ENCODE data around the gene BMP3.

Gene BMP3

DNA sequence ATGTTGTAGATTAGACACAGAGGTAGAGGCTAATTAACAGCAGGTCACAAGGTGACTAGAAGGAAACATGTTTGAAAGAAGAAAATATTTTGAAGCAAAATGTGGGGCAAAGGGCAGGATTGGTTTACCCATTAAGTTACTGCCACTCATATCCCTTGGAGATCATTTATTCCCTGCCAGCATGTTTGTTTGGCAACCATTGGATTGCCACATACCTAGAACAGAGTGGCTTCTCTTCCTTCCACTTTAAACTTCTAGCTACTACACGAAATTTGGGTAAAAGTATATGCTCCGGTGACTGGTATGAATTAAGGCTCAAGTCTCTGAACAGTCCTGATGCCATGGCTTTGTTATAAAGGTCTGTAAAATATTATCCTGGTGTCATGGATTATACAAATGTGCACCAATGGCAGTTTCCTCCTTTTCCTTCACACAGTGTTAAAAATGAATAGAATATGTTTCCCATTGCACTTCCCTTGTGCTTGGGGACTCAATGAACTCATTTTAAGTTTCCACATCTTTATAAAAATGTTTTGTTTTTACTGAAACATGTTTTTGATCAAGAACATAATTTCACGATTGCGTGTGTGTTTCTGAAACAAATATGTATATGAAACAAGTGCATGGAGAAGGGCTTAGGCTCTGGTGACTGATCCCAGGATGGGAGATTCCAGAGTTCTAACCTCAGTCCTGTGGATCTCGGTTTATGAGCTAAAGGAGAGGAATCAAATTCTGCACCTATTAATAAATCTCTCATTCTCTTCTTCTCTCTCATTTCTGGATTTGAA, 12.3 kb downstream of the BMP3 start:
- no peak for DNase-seq

DNA sequence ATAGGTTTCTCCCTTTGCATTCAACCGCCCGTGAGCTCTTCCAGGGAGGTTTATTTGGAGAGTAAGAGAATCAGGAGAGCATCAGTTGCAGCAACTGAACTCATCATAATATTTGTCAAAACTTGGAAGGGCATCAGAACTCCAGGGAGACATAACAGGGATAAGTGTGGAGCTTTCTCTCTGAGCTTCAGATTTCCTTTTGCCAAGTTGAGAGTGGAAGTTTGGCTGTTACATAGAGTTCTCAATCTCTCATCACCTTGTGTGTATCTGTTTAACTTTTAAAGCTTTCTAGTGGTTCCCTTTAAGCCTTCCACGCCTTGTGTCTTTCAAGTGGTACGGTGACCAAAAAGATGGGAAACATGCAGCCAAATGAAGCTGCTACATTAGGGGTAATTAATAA, 18.8 kb downstream of the BMP3 start:
- DNase-seq, result no peak

DNA sequence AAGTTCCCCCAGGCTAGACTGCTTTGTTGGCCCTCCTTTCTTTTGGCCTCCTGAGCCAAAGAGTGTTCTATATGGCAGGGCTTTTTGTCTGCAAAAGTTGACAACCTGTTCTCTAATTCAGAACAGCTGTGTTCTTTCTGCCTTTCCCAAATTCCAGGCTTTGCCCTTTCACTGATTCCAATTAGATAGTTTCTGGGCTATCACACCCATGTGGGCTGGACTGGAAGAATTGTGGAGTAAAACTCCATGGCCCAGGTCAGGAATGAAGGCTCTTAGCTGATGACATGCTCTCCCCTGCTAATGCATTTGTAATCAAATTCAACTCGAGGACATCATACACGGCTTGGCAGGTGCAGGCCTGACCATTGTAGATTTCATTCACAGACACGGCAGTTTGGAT, 19.4 kb downstream of the BMP3 start:
- DNase-seq, result no peak

DNA sequence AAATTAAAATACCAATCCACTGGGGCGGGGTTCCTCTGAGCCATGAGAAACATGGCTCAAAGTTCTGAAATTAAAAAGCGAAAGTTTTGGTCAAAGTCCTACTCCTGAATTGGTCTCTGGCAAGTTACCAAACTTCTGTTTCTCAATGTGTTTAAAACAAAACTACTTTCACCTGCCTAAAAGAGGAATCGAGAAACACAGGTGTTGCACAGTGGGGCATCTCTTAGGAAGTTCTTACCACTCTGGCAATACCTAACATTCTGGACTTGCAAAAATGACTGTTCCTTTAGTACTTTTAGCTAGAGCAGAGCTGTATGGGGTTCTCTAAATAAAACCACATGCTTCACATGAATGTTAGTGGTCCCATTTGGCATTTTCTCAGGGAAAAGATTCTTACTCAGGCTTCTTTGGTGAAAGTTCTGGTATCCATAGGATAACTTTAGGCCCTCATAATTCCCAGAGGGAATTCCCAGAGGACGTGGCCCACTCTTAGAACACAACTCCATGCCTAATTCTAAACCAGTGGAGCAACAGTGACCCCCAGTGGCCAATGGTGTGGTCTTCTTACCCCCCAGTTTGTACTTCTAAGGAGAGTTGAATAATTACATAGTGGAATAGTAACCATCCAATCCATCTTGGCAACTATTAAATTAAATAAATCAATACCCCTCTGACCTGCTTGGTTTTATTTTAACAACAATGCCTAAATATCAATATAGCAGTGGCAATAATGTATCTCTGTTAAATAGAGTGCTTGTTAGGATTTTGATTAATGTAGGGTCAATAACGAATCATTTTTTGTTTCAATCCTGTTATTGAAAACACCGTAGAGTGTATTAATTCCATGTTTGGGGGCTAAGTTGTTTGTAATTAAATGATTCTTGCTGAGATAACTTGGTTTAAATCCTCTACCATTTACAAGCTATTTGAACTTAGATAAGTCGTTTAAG, 21.9 kb downstream of the BMP3 start:
- DNase-seq, result no peak

DNA sequence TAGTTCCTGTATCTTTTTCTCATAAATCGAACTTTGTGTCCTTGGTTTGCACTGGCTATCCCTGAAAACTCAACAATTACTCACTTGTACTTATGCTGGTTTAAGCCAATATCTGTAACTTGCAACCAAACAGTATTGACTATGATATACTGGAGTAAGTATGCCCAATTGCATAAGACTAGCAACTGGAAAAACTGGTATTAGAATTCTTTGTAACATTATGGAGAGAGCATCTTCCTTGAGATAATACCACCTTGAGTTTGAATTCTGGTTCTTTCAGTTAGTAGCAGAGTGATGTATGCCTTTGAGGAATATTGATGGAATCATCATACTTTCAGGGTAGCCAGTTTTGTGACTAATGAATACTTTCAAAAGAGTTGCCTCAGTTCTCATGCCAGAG, 28.1 kb downstream of the BMP3 start:
- DNase-seq, result no peak

GRCh38 chr4:81060587-81061343, 30.3 kb downstream of the BMP3 start:
- DNase-seq, result peak; percentile 6

GRCh38 chr4:81061344-81061730, 30.8 kb downstream of the BMP3 start:
- DNase-seq, result no peak

DNA sequence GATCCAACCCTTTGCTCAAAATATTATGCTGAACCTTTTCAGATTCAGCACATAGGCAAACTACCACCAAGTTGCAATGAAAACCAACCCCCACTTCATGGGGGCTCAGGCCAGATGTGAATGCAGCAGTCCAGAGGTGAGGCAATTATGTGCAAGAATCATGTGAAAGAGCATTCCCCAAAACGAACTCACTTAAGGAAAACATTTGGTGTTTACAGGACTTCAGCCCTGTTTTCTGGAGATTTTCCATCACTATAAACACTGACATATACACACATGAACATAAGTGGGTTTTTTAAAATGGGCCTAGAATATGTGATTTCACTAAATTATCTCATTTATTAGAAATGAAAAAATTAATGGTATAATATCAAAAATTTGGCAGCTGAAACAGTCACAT, 31.5 kb downstream of the BMP3 start:
- DNase-seq, result no peak

- no peak for DNase-seq
Measured at GRCh38 chr4:81065446-81065845, 34.9 kb downstream of the BMP3 start.

GRCh38 chr4:81069706-81070331, 39.3 kb downstream of the BMP3 start:
- DNase-seq, result peak; percentile 61

DNA sequence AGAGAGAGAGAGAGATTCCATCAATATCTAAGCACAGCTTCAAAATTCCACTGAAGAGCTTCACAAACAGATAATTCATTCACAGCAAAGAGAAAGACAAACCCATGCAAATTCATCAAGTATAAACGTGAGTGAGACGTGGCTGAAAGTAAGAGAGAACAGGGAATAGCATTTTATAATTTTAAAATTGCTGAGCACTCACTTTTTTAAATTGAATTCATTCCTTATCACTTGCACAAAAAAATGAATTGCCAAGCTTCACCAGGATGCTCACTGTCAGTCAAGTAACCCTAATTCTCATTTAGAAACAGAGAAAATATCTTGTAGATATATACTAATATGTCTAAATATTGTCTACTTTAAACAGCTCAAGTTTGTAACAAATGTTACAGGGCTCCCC, 40.5 kb downstream of the BMP3 start:
- DNase-seq, result no peak

- no peak for DNase-seq
Measured at GRCh38 chr4:81081156-81081555, 50.6 kb downstream of the BMP3 start.

DNA sequence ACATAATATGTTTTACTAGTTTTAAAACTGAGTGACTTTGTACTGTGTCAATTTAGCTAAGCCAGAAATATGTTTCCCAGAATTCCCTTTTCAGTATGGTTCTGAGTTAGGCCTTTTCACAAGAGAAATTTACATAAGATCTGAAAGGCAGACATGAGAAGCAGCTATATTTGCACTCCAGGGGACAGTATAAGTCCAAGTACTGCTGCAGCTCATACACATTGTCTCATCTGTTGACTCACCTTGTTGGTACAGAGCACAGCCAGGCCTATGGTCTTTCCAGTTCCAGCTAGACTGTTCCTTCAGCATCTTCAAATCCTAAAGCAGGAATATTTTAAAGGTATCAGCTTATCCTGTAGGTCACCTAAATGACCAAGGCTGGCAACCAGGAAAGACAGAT, 53.5 kb downstream of the BMP3 start:
- no peak for DNase-seq

GRCh38 chr4:81084634-81085033, 54.1 kb downstream of the BMP3 start:
- no peak for DNase-seq

DNA sequence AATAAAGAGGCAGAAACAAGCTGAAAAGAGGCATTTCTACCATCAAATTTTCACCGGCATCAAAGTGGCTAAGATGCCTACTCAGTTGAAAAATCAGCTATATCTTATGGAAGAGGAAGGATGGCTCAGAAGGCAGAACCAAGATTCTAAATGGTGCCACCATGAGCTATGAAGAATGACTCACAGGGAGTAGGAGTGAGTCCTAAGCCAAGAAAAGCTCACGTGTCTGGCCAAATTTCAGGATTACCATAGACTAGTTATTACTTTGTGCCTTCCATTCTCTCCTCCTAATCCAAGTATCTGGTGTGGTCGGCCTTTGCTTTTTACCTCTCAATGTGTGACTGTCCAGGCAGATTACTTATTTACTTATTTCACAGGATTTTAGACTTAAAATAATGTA, 54.8 kb downstream of the BMP3 start:
- DNase-seq, result no peak

DNA sequence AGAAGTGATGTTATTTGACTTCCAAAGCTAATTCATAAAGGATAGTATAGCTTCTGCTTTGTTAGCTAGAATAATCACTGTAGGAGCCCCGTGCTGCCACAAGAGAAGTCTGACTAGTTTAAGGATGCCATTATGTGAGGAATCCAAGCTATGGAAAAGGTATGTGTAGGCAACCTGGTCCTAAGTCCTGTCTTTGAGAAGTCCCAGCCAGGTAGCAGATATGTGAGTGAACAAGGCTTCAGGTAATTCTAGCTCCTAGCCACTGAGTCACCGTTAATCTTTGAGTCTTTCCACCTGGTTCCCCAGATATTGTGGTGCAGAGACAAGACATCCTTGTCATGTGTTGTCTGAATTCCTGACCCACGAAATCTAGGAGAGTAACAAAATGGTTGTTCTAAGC, 55.5 kb downstream of the BMP3 start:
- no peak for DNase-seq

DNA sequence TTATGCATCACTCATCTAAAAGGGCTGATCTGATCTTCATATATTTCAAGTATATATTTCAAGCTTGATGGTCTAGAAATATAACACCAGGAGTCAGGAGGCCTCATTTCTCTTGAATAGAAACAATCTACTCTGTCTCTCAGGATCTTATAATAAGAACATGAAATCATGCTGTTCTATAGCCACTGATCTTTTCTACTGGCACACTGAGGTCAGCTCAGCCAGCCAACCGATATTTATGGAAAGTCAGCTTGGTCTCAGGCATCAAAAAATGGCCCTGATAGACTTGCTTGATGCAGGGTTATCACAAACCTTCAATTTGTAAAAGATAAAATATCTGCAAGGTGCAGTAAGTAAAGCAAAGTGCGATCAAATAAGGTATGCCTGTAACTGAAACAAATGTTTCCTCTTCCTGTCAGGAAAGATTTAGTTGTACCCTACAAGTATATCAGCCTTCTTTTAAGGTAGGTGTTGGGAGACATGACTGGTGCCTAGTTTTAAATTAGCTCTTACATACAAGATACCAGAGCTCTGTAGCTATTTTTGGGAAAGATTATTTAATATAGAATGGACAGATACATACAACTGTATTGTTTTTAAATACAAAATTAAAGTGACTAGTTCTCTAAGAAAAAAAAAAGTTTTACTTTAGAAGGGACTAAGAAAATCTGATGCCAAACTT, 63.4 kb downstream of the BMP3 start:
- no peak for DNase-seq

GRCh38 chr4:81095389-81095788, 64.9 kb downstream of the BMP3 start:
- DNase-seq, result no peak

- no peak for DNase-seq
Measured at GRCh38 chr4:81096566-81096965, 66.1 kb downstream of the BMP3 start.

DNA sequence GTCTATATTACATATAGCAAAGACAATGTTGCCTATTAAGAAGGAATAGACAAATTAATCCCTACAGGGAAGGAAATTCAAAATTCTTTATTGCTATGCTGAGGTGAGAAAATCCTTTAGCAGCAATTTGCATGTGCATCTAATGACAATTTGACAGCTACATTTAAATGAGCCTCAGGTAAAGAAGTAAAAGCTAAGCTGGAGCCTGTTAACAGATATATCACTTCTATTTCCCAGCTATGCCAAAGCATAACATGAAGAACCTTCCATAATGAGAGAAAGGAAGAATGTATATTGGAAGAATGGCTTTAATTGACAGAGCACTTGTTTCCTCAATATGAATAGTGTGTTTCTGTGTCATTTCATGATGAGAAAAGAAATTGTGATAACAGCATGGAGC, 71.6 kb downstream of the BMP3 start:
- DNase-seq, result no peak

DNA sequence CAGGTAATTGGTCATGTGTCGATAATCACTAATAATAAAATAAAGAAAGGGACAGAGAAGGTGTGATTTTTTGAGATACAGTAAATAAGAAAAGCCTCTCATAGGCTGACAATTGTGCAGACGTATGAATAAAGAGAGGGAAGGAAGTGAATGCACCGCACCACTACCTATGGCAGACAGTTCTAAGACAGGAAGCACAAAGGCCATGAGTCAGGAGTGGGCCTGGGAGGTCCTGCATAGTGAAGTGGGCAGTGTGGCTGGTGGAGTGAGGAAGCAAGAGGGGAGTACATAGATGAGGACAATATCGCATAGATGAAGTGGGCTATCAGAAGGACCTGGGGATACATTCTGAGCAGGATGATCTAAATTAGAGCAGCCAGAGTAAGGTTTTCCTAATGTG, 75.6 kb downstream of the BMP3 start:
- no peak for DNase-seq

Measured in MV-4-11 (cell line).